Panc1 (cell line): ENCODE data around the gene RAD23A. TPM values are rescaled to one million over a fixed set of nuclear protein-coding genes. Genes with fewer than 3 reads are reported as not detected.

Experiments
- ATAC-seq: fragments of 200-7000 bp; cut with Tn5 transposase; 2 replicates; pipeline ENCODE4 v1.9.1; 2020; ENCODE audit warnings: mild to moderate bottlenecking, moderate library complexity
- BruUV-seq: library from RNA; stranded (reverse); fragments of 400-500 nt; replicated peaks from 2 replicates; lab custom pipeline; 2021; lab: Mats Ljungman, UMichigan
- CTCF ChIA-PET: fragments of 300-600 bp; sonication (Branson Sonifier 250); formaldehyde crosslinking; loops from one replicate; lab custom pipeline; 2022; ENCODE audit warnings: antibody characterized with exemption; lab: Charles Lee
- POLR2A ChIA-PET: fragments of 300-600 bp; sonication (Branson Sonifier 250); formaldehyde crosslinking; loops from one replicate; lab custom pipeline; 2022; ENCODE audit warnings: antibody characterized with exemption; lab: Charles Lee
- DNase-seq: peaks from one replicate; pipeline ENCODE4 v3.0.0-alpha.2; 2010; ENCODE audit warnings: low read depth, low spot score
- H3K27ac ChIP-seq: 2 replicates; pipeline ENCODE4 v1.5.1; 2011; ENCODE audit warnings: mild to moderate bottlenecking, low read length, inconsistent platforms
- H3K27me3 ChIP-seq: fragments of 200-500 bp; sonication (Bioruptor generic); 2 replicates; pipeline ENCODE4 v1.6.0; 2014; ENCODE audit warnings: low read length, inconsistent platforms; ENCODE audit not compliant: control insufficient read depth, insufficient read depth
- H3K36me3 ChIP-seq: fragments of 200-500 bp; sonication (Bioruptor generic); 2 replicates; pipeline ENCODE4 v1.5.1; 2014; ENCODE audit warnings: inconsistent platforms, mild to moderate bottlenecking, low read length, moderate library complexity; ENCODE audit not compliant: control insufficient read depth, insufficient read depth
- H3K4me1 ChIP-seq: 2 replicates; pipeline ENCODE4 v1.5.1; 2011; ENCODE audit warnings: inconsistent platforms, mild to moderate bottlenecking, low read length, moderate library complexity; ENCODE audit not compliant: control insufficient read depth, insufficient read depth
- H3K4me3 ChIP-seq, 2 experiments: 2 replicates each; pipeline ENCODE4 v1.5.1; 2011 to 2012; ENCODE audit warnings: low read depth in 2 of 2, low read length in 2 of 2, mild to moderate bottlenecking in 2 of 2, inconsistent platforms in 1 of 2, moderate library complexity in 1 of 2
- H3K9me3 ChIP-seq: fragments of 200-500 bp; sonication (Bioruptor generic); 2 replicates; pipeline ENCODE4 v1.5.1; 2014; ENCODE audit warnings: low read depth, mild to moderate bottlenecking, inconsistent platforms, low read length, moderate library complexity; ENCODE audit not compliant: control insufficient read depth, insufficient read depth
- CTCF ChIP-seq: fragments of 450-650 bp; IDR thresholded peaks from 2 replicates; pipeline ENCODE4 v1.5.1; 2017; ENCODE audit warnings: mild to moderate bottlenecking
- POLR2AphosphoS5 ChIP-seq: IDR thresholded peaks from 2 replicates; pipeline ENCODE4 v1.6.1; 2012; ENCODE audit warnings: mild to moderate bottlenecking, low read depth, low read length, moderate library complexity
- REST ChIP-seq, 2 experiments: IDR thresholded peaks; 2 replicates each; pipeline ENCODE4 v1.6.1; 2011 to 2012; ENCODE audit warnings: low read depth in 2 of 2, control low read depth in 1 of 2, low read length in 1 of 2, mild to moderate bottlenecking in 1 of 2, moderate library complexity in 1 of 2; ENCODE audit not compliant: insufficient read depth in 1 of 2
- SIN3A ChIP-seq: IDR thresholded peaks from 2 replicates; pipeline ENCODE4 v1.6.1; 2012; ENCODE audit warnings: low read depth, mild to moderate bottlenecking, low read length, moderate library complexity, borderline replicate concordance; ENCODE audit not compliant: insufficient read depth
- TCF7L2 ChIP-seq: IDR thresholded peaks from 2 replicates; pipeline ENCODE4 v1.6.1; 2011; ENCODE audit warnings: mild to moderate bottlenecking, low read depth, low read length, inconsistent platforms
- in situ Hi-C: cut with HindIII; loops from 2 replicates; pipeline ENCODE4 v1.10.0; 2016; ENCODE audit warnings: low sequenced_read_pairs, low pct_unique_long_range_greater_than_20kb
- intact Hi-C: fragments of 100-400 bp; cut with micrococcal nuclease; formaldehyde crosslinking; loops from one replicate; pipeline ENCODE4 v1.10.0; 2022; ENCODE audit not compliant: unreplicated experiment
- total RNA-seq: library from RNA; stranded (reverse); gene quantifications from one replicate; pipeline ENCODE4 v1.2.1, GENCODE V29; 2021; ENCODE audit not compliant: unreplicated experiment

The RAD23A gene
- total RNA-seq, 1 experiment from 2014 or later, result 111 TPM

GRCh38 chr19:12947702-12948611, 2.3 kb downstream of the RAD23A start:
- peaks cover 13% of the 10 kb centered on the region for H3K36me3 ChIP-seq
- no peak for DNase-seq
- no TSS peak for BruUV-seq
- TF ChIP-seq POLR2AphosphoS5, result no peak
- no peak for TF ChIP-seq REST (IDR thresholded peaks at IDR 0.05; ENCODE audit: insufficient read depth in 1 of 2, low read depth in 2 of 2, low read length in 1 of 2)
- TF ChIP-seq CTCF, result no peak
- intact Hi-C loops (no loop called here), in situ Hi-C loops (no loop called here)
- POLR2A ChIA-PET, result no interaction called here
- ATAC-seq, result no peak
- H3K4me3 ChIP-seq, result no peak overlapping the region
- no peaks in the 10 kb centered on the region for H3K27me3 ChIP-seq
- H3K9me3 ChIP-seq, result no peaks in the 10 kb centered on the region
- H3K4me1 ChIP-seq, result peaks cover 20% of the 10 kb centered on the region
- H3K27ac ChIP-seq, result peak overlapping the region; percentile 98; the same call in 1 of the 2 replicates
- CTCF ChIA-PET, result no interaction called here

GRCh38 chr19:12948612-12949362, 3.1 kb downstream of the RAD23A start:
- no peak for DNase-seq
- BruUV-seq, result no TSS peak
- in situ Hi-C loops (no loop called here), intact Hi-C loops (no loop called here)
- no peak overlapping the region for H3K27ac ChIP-seq
- H3K4me3 ChIP-seq, result no peak overlapping the region
- TF ChIP-seq CTCF (no peak), REST (IDR thresholded peaks at IDR 0.05; ENCODE audit: insufficient read depth in 1 of 2, low read depth in 2 of 2, low read length in 1 of 2) (no peak), TCF7L2 (no peak), SIN3A (no peak), POLR2AphosphoS5 (no peak)
- ChIA-PET POLR2A (no interaction called here), CTCF (no interaction called here)
- H3K4me1 ChIP-seq, result peaks cover 25% of the 10 kb centered on the region
- H3K27me3 ChIP-seq, result no peaks in the 10 kb centered on the region
- peaks cover 13% of the 10 kb centered on the region for H3K36me3 ChIP-seq
- ATAC-seq, result no peak
- H3K9me3 ChIP-seq, result no peaks in the 10 kb centered on the region
